SK-N-SH treated with all-trans-retinoic acid at 6 μM for 48 hours (cell line): Measurements from ENCODE around the gene CNTFR.

ENCODE experiments used
- ATAC-seq: fragments of 200-7000 bp; cut with Tn5 transposase; 3 replicates; pipeline ENCODE4 v1.9.1; 2020; ENCODE audit warnings: mild to moderate bottlenecking, moderate library complexity
- ARNTL ChIP-seq: fragments of 450-650 bp; formaldehyde crosslinking; IDR thresholded peaks from 2 replicates; pipeline ENCODE4 v1.5.0; 2020; ENCODE audit warnings: low read depth, mild to moderate bottlenecking, moderate library complexity, borderline replicate concordance
- BACH2 ChIP-seq: fragments of 250-450 bp; sonication (Bioruptor Pico); IDR thresholded peaks from 2 replicates; pipeline ENCODE4 v1.9.0; 2021; ENCODE audit warnings: mild to moderate bottlenecking, borderline replicate concordance
- CSDC2 ChIP-seq: fragments of 250-450 bp; sonication (Bioruptor Pico); IDR thresholded peaks from 2 replicates; pipeline ENCODE4 v1.5.0; 2020; ENCODE audit warnings: mild to moderate bottlenecking, moderate library complexity
- ESRRG ChIP-seq: fragments of 250-450 bp; sonication (Bioruptor Pico); IDR thresholded peaks from 2 replicates; pipeline ENCODE4 v1.6.1; 2021; ENCODE audit warnings: mild to moderate bottlenecking
- GLIS3 ChIP-seq: fragments of 250-450 bp; sonication (Bioruptor Pico); IDR thresholded peaks from 2 replicates; pipeline ENCODE4 v1.5.0; 2020; ENCODE audit warnings: mild to moderate bottlenecking, moderate library complexity
- ISL1 ChIP-seq: fragments of 250-450 bp; sonication (Bioruptor Pico); IDR thresholded peaks from 2 replicates; pipeline ENCODE4 v2.1.2; 2022; ENCODE audit warnings: mild to moderate bottlenecking, moderate library complexity
- OSR1 ChIP-seq: fragments of 250-450 bp; sonication (Bioruptor Pico); IDR thresholded peaks from 2 replicates; pipeline ENCODE4 v1.8.0; 2022; ENCODE audit warnings: moderate library complexity, mild to moderate bottlenecking, inconsistent platforms
- PPARA ChIP-seq: fragments of 250-450 bp; sonication (Bioruptor Pico); IDR thresholded peaks from 2 replicates; pipeline ENCODE4 v1.5.0; 2020; ENCODE audit warnings: mild to moderate bottlenecking, borderline replicate concordance
- RARB ChIP-seq: fragments of 250-450 bp; sonication (Bioruptor Pico); IDR thresholded peaks from 2 replicates; pipeline ENCODE4 v1.8.0; 2021; ENCODE audit warnings: mild to moderate bottlenecking, moderate library complexity
- SNAI2 ChIP-seq: fragments of 250-450 bp; sonication (Bioruptor Pico); IDR thresholded peaks from 2 replicates; pipeline ENCODE4 v1.5.0; 2020; ENCODE audit warnings: mild to moderate bottlenecking, moderate library complexity
- TCF4 ChIP-seq: fragments of 250-450 bp; sonication (Bioruptor Pico); IDR thresholded peaks from 2 replicates; pipeline ENCODE4 v1.8.0; 2021; ENCODE audit warnings: mild to moderate bottlenecking, moderate library complexity, borderline replicate concordance
- TOX ChIP-seq: fragments of 250-450 bp; sonication (Bioruptor Pico); IDR thresholded peaks from 2 replicates; pipeline ENCODE4 v1.8.0; 2021; ENCODE audit warnings: mild to moderate bottlenecking, moderate library complexity, borderline replicate concordance
- ZC3H10 ChIP-seq: fragments of 250-450 bp; sonication (Bioruptor Pico); IDR thresholded peaks from 2 replicates; pipeline ENCODE4 v1.5.1; 2021; ENCODE audit warnings: mild to moderate bottlenecking, moderate library complexity
- ZFP3 ChIP-seq: fragments of 250-450 bp; sonication (Bioruptor Pico); IDR thresholded peaks from 2 replicates; pipeline ENCODE4 v1.5.0; 2020; ENCODE audit warnings: mild to moderate bottlenecking, moderate library complexity
- ZFP30 ChIP-seq: fragments of 450-650 bp; formaldehyde crosslinking; IDR thresholded peaks from 2 replicates; pipeline ENCODE4 v1.5.0; 2022; ENCODE audit warnings: mild to moderate bottlenecking, moderate library complexity
- ZNF565 ChIP-seq: fragments of 450-650 bp; formaldehyde crosslinking; conservative IDR thresholded peaks from 2 replicates; pipeline ENCODE4 v1.5.0; 2020; ENCODE audit warnings: low read depth, mild to moderate bottlenecking, moderate library complexity
- TF ChIP-seq, protein P1 (sequence below): fragments of 250-450 bp; sonication (Bioruptor Pico); IDR thresholded peaks from 2 replicates; pipeline ENCODE4 v1.5.0; 2020; ENCODE audit warnings: mild to moderate bottlenecking, moderate library complexity
- TF ChIP-seq, protein P2 (sequence below): fragments of 250-450 bp; sonication (Bioruptor Pico); IDR thresholded peaks from 2 replicates; pipeline ENCODE4 v1.5.1; 2020; ENCODE audit warnings: low read depth, mild to moderate bottlenecking, moderate library complexity
- TF ChIP-seq, protein P3 (sequence below): fragments of 250-450 bp; sonication (Bioruptor Pico); IDR thresholded peaks from 2 replicates; pipeline ENCODE4 v1.8.0; 2020; ENCODE audit warnings: mild to moderate bottlenecking, moderate library complexity, borderline replicate concordance
- TF ChIP-seq, protein P4 (sequence below): fragments of 250-450 bp; sonication (Bioruptor Pico); IDR thresholded peaks from 2 replicates; pipeline ENCODE4 v1.5.1; 2021; ENCODE audit warnings: mild to moderate bottlenecking, moderate library complexity
- TF ChIP-seq, protein P5 (sequence below): fragments of 250-450 bp; sonication (Bioruptor Pico); IDR thresholded peaks from 2 replicates; pipeline ENCODE4 v1.8.0; 2021; ENCODE audit warnings: low read depth, mild to moderate bottlenecking, moderate library complexity, borderline replicate concordance

The CNTFR gene

GRCh38 chr9:34506623-34507022 lies 82.9 kb downstream of the CNTFR start:
- no peak for TF ChIP-seq GLIS3 (CRISPR knock-in tag)
- TF ChIP-seq TCF4: no peak
- TF ChIP-seq ZC3H10 (CRISPR knock-in tag): no peak
- TF ChIP-seq, protein P1, sequence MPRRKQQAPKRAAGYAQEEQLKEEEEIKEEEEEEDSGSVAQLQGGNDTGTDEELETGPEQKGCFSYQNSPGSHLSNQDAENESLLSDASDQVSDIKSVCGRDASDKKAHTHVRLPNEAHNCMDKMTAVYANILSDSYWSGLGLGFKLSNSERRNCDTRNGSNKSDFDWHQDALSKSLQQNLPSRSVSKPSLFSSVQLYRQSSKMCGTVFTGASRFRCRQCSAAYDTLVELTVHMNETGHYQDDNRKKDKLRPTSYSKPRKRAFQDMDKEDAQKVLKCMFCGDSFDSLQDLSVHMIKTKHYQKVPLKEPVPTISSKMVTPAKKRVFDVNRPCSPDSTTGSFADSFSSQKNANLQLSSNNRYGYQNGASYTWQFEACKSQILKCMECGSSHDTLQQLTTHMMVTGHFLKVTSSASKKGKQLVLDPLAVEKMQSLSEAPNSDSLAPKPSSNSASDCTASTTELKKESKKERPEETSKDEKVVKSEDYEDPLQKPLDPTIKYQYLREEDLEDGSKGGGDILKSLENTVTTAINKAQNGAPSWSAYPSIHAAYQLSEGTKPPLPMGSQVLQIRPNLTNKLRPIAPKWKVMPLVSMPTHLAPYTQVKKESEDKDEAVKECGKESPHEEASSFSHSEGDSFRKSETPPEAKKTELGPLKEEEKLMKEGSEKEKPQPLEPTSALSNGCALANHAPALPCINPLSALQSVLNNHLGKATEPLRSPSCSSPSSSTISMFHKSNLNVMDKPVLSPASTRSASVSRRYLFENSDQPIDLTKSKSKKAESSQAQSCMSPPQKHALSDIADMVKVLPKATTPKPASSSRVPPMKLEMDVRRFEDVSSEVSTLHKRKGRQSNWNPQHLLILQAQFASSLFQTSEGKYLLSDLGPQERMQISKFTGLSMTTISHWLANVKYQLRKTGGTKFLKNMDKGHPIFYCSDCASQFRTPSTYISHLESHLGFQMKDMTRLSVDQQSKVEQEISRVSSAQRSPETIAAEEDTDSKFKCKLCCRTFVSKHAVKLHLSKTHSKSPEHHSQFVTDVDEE (CRISPR knock-in tag): no peak
- ATAC-seq: no peak

DNA sequence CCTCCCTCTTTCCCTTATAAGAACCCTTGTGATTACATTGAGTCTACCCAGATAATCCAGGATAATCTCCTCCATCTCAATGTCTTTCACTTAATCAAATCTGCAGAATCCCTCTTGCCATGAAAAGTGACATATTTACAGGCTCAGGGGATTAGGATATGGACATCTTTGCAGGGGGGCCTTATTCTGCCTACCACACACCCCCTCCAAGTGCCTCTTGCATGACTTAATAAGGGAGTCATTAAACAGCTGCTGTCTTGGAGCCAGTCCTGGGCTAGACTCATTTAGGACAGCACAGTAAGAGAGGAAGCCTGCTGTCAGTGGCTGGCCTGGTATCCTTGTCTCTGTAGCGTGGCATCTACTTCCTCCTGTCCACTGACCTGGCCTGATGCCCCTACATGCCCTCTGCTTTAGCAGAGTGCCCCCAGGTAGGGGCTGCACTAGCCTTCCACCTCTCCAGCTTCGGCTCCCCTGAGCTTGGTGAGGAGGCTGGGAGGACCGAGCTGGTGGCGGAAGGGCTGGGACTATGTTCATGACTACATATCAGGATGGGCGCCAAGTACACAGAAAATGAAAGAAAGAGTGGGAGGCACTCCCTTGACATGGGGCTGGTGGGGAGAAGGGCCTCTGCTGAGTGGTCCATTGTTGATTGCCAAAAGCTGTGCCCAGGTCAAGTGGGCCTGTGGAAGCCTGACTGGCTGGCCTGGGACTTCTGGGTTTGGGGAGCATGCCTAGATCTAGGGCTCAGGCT lies 84.0 kb downstream of the CNTFR start:
- ATAC-seq: no peak
- no peak for TF ChIP-seq ESRRG (CRISPR knock-in tag)
- no peak for TF ChIP-seq BACH2 (CRISPR knock-in tag)
- TF ChIP-seq ZNF565: no peak
- no peak for TF ChIP-seq CSDC2
- no peak for TF ChIP-seq RARB
- TF ChIP-seq OSR1 (CRISPR knock-in tag): no peak
- no peak for TF ChIP-seq TCF4
- TF ChIP-seq GLIS3 (CRISPR knock-in tag): no peak
- TF ChIP-seq, protein P2, sequence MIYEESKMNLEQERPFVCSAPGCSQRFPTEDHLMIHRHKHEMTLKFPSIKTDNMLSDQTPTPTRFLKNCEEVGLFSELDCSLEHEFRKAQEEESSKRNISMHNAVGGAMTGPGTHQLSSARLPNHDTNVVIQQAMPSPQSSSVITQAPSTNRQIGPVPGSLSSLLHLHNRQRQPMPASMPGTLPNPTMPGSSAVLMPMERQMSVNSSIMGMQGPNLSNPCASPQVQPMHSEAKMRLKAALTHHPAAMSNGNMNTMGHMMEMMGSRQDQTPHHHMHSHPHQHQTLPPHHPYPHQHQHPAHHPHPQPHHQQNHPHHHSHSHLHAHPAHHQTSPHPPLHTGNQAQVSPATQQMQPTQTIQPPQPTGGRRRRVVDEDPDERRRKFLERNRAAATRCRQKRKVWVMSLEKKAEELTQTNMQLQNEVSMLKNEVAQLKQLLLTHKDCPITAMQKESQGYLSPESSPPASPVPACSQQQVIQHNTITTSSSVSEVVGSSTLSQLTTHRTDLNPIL (CRISPR knock-in tag): no peak
- no peak for TF ChIP-seq SNAI2 (CRISPR knock-in tag)
- TF ChIP-seq, protein P3, sequence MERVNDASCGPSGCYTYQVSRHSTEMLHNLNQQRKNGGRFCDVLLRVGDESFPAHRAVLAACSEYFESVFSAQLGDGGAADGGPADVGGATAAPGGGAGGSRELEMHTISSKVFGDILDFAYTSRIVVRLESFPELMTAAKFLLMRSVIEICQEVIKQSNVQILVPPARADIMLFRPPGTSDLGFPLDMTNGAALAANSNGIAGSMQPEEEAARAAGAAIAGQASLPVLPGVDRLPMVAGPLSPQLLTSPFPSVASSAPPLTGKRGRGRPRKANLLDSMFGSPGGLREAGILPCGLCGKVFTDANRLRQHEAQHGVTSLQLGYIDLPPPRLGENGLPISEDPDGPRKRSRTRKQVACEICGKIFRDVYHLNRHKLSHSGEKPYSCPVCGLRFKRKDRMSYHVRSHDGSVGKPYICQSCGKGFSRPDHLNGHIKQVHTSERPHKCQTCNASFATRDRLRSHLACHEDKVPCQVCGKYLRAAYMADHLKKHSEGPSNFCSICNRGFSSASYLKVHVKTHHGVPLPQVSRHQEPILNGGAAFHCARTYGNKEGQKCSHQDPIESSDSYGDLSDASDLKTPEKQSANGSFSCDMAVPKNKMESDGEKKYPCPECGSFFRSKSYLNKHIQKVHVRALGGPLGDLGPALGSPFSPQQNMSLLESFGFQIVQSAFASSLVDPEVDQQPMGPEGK (CRISPR knock-in tag): no peak
- TF ChIP-seq, protein P1 (CRISPR knock-in tag): no peak
- TF ChIP-seq ZC3H10 (CRISPR knock-in tag): no peak
- TF ChIP-seq ZFP3 (CRISPR knock-in tag): no peak
- no peak for TF ChIP-seq TOX
- TF ChIP-seq ZFP30 (CRISPR knock-in tag): no peak
- no peak for TF ChIP-seq ARNTL
- no peak for TF ChIP-seq ISL1 (CRISPR knock-in tag)

GRCh38 chr9:34503406-34503805 lies 86.1 kb downstream of the CNTFR start:
- no peak for ATAC-seq

More at GRCh38 chr9:34503406-34503805, 86.1 kb downstream of the CNTFR start:
- TF ChIP-seq SNAI2 (CRISPR knock-in tag): no peak
- no peak for TF ChIP-seq ZNF565
- no peak for TF ChIP-seq TCF4
- no peak for TF ChIP-seq ZFP3 (CRISPR knock-in tag)
- TF ChIP-seq, protein P4, sequence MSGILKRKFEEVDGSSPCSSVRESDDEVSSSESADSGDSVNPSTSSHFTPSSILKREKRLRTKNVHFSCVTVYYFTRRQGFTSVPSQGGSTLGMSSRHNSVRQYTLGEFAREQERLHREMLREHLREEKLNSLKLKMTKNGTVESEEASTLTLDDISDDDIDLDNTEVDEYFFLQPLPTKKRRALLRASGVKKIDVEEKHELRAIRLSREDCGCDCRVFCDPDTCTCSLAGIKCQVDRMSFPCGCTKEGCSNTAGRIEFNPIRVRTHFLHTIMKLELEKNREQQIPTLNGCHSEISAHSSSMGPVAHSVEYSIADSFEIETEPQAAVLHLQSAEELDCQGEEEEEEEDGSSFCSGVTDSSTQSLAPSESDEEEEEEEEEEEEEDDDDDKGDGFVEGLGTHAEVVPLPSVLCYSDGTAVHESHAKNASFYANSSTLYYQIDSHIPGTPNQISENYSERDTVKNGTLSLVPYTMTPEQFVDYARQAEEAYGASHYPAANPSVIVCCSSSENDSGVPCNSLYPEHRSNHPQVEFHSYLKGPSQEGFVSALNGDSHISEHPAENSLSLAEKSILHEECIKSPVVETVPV: no peak
- TF ChIP-seq, protein P3 (CRISPR knock-in tag): no peak
- no peak for TF ChIP-seq BACH2 (CRISPR knock-in tag)
- no peak for TF ChIP-seq TOX
- no peak for TF ChIP-seq CSDC2
- no peak for TF ChIP-seq PPARA (CRISPR knock-in tag)
- TF ChIP-seq ARNTL: no peak
- TF ChIP-seq, protein P5, sequence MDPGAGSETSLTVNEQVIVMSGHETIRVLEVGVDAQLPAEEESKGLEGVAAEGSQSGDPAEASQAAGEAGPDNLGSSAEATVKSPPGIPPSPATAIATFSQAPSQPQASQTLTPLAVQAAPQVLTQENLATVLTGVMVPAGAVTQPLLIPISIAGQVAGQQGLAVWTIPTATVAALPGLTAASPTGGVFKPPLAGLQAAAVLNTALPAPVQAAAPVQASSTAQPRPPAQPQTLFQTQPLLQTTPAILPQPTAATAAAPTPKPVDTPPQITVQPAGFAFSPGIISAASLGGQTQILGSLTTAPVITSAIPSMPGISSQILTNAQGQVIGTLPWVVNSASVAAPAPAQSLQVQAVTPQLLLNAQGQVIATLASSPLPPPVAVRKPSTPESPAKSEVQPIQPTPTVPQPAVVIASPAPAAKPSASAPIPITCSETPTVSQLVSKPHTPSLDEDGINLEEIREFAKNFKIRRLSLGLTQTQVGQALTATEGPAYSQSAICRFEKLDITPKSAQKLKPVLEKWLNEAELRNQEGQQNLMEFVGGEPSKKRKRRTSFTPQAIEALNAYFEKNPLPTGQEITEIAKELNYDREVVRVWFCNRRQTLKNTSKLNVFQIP (CRISPR knock-in tag): no peak
- TF ChIP-seq, protein P2 (CRISPR knock-in tag): no peak
